Large intestine (tissue), 3 donors: ENCODE results near the gene RBSN. TPM values are rescaled to one million over a fixed set of nuclear protein-coding genes. Genes with fewer than 3 reads are reported as not detected.

Source experiments
- DNase-seq, 2 donors: peaks; one replicate each; pipeline versions ENCODE4 v3.0.0 to v3.0.0-alpha.2; 2013
- H3K27ac ChIP-seq: one replicate; pipeline ENCODE4 v1.5.1; 2013; ENCODE audit warnings: low read length
- H3K27me3 ChIP-seq: 2 replicates; pipeline ENCODE4 v1.6.1; 2013; ENCODE audit warnings: low read length; ENCODE audit not compliant: control insufficient read depth, insufficient read depth
- H3K36me3 ChIP-seq: 2 replicates; pipeline ENCODE4 v1.6.1; 2013; ENCODE audit warnings: low read length; ENCODE audit not compliant: control insufficient read depth, insufficient read depth
- H3K4me1 ChIP-seq: one replicate; pipeline ENCODE4 v1.6.1; 2013; ENCODE audit warnings: low read length; ENCODE audit not compliant: control insufficient read depth, insufficient read depth
- H3K4me3 ChIP-seq: one replicate; pipeline ENCODE4 v1.5.1; 2013; ENCODE audit warnings: low read length
- H3K9me3 ChIP-seq: one replicate; pipeline ENCODE4 v1.6.1; 2013; ENCODE audit warnings: mild to moderate bottlenecking, low read depth, low read length, moderate library complexity; ENCODE audit not compliant: control insufficient read depth
- WGBS: methylation state at CpG from one replicate; pipeline ENCODE4 v1.1.5; 2013; ENCODE audit warnings: low lambda C conversion rate; ENCODE audit not compliant: insufficient coverage; 5-methylcytosine and 5-hydroxymethylcytosine counted together
- polyA plus RNA-seq: library from polyadenylated mRNA; unstranded; fragments of 120-200 nt; gene quantifications from one replicate; pipeline ENCODE4 v1.2.1, GENCODE V29; 2013

RBSN gene
- polyA plus RNA-seq, 1 donor = 19.1 TPM

GRCh38 chr3:15116032-15116669, 17.2 kb upstream of the RBSN start:
- Histone ChIP-seq H3K4me3 (no peak overlapping the region), H3K27ac (no peak overlapping the region), H3K27me3 (peaks cover 17% of the 10 kb centered on the region), H3K36me3 (no peaks in the 10 kb centered on the region), H3K9me3 (peaks cover 4% of the 10 kb centered on the region), H3K4me1 (no peaks in the 10 kb centered on the region)
- peak; percentile 32 to 50 for DNase-seq
- no CpG with 5 or more reads among the region's 2 CpGs for WGBS

GRCh38 chr3:15114466-15115358, 15.8 kb upstream of the RBSN start:
- Histone ChIP-seq H3K4me3 (no peak overlapping the region), H3K27me3 (peaks cover 10% of the 10 kb centered on the region), H3K9me3 (peaks cover 4% of the 10 kb centered on the region), H3K36me3 (no peaks in the 10 kb centered on the region), H3K27ac (no peak overlapping the region), H3K4me1 (no peaks in the 10 kb centered on the region)
- no peak for DNase-seq
- no CpG with 5 or more reads among the region's 10 CpGs for WGBS

DNA sequence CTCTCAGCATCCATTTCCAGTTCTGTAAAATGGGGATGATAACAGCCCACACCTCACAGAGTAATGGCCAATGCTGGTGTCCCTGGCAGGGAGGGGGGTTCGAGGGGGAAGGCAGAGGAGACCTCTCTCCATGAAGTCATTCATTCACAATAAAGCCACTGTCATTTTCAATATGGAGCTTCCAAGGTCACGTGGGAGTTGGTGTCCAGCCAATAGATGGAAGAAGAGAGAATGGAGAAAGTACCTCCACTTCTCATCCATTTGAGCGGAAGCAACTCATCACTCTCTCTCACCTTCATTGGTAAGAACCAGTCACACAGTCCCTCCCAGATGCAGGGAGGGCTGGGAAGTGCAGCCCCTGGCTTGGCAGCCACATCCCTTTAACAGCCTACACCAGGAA, 14.9 kb upstream of the RBSN start:
- no CpG with 5 or more reads among the region's 3 CpGs for whole genome bisulfite sequencing

DNA sequence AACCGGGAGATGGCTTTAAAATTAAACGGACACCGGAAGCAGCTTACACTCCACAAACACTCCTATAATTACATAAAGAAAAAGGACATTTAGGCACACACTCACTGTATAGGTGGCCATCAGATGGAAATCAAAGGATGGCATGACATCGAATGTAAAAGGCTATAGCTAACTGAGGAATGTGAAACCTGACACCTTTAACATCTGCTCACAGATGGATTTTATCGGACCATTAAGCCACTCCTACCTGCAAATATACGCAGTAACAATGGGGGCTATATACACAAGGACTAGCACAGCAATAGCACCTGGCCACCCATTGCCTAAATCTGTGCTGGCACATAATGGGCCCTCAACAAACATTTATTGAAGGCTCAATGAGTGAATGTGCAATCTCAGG, 14.5 kb upstream of the RBSN start:
- H3K4me1 ChIP-seq = no peaks in the 10 kb centered on the region
- peaks cover under 1% of the 10 kb centered on the region for H3K9me3 ChIP-seq
- no peak for DNase-seq
- peaks cover 6% of the 10 kb centered on the region for H3K27me3 ChIP-seq
- no CpG with 5 or more reads among the region's 6 CpGs for WGBS
- no peak overlapping the region for H3K27ac ChIP-seq
- no peak overlapping the region for H3K4me3 ChIP-seq
- H3K36me3 ChIP-seq = no peaks in the 10 kb centered on the region

More for the DNA sequence above, 14.9 kb upstream of the RBSN start:
- H3K4me3 ChIP-seq = no peak overlapping the region
- H3K27me3 ChIP-seq = peaks cover 9% of the 10 kb centered on the region
- H3K9me3 ChIP-seq = peaks cover 4% of the 10 kb centered on the region
- H3K36me3 ChIP-seq = no peaks in the 10 kb centered on the region
- H3K4me1 ChIP-seq = no peaks in the 10 kb centered on the region
- no peak for DNase-seq
- no peak overlapping the region for H3K27ac ChIP-seq

GRCh38 chr3:15112011-15112410, 13.1 kb upstream of the RBSN start:
- WGBS = no CpG with 5 or more reads among the region's 3 CpGs
- no peak overlapping the region for H3K27ac ChIP-seq
- no peaks in the 10 kb centered on the region for H3K4me1 ChIP-seq
- no peak for DNase-seq
- no peaks in the 10 kb centered on the region for H3K9me3 ChIP-seq
- no peaks in the 10 kb centered on the region for H3K36me3 ChIP-seq
- no peak overlapping the region for H3K4me3 ChIP-seq
- H3K27me3 ChIP-seq = peaks cover 5% of the 10 kb centered on the region

DNA sequence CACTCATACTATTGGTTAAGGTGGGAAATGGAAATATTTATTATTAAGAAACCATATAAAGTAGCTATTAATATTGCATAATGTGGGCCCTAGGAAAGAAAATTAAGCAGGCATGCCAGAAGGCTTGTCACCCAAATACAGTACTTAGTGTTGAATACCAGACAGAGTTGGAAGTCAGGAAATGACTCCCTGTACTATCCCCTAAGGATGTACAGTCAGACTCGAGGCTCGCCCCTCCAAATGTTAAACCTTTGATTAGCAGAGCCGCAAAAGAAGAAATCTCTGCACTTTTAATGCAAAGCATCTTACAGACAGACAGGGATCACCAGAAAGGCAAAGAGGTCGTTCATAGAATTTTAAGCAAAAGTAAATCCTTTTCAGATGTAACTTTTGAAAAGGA, 11.3 kb upstream of the RBSN start:
- Histone ChIP-seq H3K36me3 (no peaks in the 10 kb centered on the region), H3K27ac (no peak overlapping the region), H3K4me1 (no peaks in the 10 kb centered on the region), H3K9me3 (no peaks in the 10 kb centered on the region), H3K4me3 (no peak overlapping the region), H3K27me3 (peaks cover 5% of the 10 kb centered on the region)
- no CpG with 5 or more reads among the region's 4 CpGs for WGBS
- DNase-seq = no peak

DNA sequence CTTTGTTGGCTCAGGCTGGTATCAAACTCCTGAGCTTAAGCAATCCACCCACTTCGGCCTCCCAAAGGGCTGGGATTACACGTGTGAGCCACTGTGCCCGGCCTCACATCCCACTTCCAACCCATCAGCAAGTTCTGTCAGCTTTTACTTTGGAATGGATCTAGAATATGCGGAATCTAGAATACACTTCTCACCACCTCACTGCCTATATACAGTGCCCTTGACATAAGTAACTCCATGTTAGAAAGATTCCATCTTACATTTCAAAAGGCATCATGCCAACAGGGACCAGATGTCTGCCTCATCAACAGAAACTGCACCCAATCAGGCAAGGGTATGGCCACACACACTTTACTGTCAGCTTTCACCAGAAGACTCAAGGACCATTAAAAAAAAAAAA, 9.9 kb upstream of the RBSN start:
- peaks cover 3% of the 10 kb centered on the region for H3K27me3 ChIP-seq
- no CpG with 5 or more reads among the region's 4 CpGs for WGBS
- no peak for DNase-seq
- no peaks in the 10 kb centered on the region for H3K4me1 ChIP-seq
- no peak overlapping the region for H3K4me3 ChIP-seq
- H3K36me3 ChIP-seq = no peaks in the 10 kb centered on the region
- H3K9me3 ChIP-seq = no peaks in the 10 kb centered on the region
- no peak overlapping the region for H3K27ac ChIP-seq

GRCh38 chr3:15108082-15108545, 9.2 kb upstream of the RBSN start:
- Histone ChIP-seq H3K36me3 (no peaks in the 10 kb centered on the region), H3K27ac (no peak overlapping the region), H3K4me3 (no peak overlapping the region), H3K4me1 (no peaks in the 10 kb centered on the region), H3K9me3 (no peaks in the 10 kb centered on the region), H3K27me3 (no peaks in the 10 kb centered on the region)
- no CpG with 5 or more reads among the region's 11 CpGs for WGBS
- peak; percentile 46 to 56 for DNase-seq

DNA sequence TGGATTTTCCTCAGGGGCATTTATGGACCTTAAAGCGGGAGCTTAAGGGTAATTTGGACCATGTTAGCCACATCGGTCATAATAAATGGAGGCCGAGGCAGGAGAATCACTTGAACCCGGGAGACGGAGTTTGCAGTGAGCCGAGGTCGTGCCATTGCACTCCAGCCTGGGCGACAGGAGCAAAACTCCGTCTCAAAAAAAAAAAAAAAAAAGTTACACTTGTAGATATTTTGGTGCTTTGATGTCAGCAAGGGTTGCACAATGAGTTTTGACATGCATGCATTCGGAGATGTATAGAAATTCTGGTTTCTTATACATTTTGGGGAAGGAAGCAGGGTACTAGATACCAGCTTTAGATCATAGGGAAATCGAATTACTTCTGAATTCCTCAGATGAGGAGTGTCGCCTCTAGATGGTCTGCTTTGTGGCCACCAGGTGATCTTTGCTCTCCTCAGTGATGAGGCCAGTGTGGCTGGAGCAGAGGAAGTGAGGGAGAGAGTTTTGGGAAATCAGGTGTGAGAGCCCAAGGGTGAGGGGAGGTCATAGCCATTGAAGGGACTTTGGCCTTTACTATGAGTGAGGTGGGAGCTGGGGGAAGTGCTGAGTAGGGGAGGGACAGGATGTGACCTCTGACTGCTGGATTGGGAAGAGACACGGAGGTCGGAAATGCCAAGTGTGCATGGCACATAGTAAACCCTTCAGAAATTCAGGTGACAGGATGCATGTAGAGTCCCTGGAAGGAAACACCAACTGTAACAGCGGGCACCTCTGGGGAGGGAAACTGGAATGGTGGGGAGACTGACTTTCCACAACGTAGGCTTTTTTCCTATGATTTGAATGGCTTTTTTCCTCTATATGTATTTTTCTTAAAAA, 8.4 kb upstream of the RBSN start:
- H3K9me3 ChIP-seq = no peaks in the 10 kb centered on the region
- no peak for DNase-seq
- no peaks in the 10 kb centered on the region for H3K36me3 ChIP-seq
- H3K27me3 ChIP-seq = no peaks in the 10 kb centered on the region
- 71% methylated on average over 8 of the region's 16 CpGs for WGBS
- H3K4me3 ChIP-seq = no peak overlapping the region
- no peak overlapping the region for H3K27ac ChIP-seq
- no peaks in the 10 kb centered on the region for H3K4me1 ChIP-seq

- Histone ChIP-seq H3K36me3 (no peaks in the 10 kb centered on the region), H3K9me3 (no peaks in the 10 kb centered on the region), H3K27me3 (no peaks in the 10 kb centered on the region), H3K4me3 (no peak overlapping the region), H3K4me1 (peaks cover 1% of the 10 kb centered on the region), H3K27ac (no peak overlapping the region)
- no peak for DNase-seq
- 0% methylated on average over 1 of the region's 3 CpGs for WGBS
Observed at GRCh38 chr3:15102836-15103235, 3.9 kb upstream of the RBSN start.
